SK-N-SH treated with all-trans-retinoic acid at 6 μM for 48 hours (cell line): ENCODE measurements around the gene GLRA1.

Source experiments
- ATAC-seq: fragments of 200-7000 bp; cut with Tn5 transposase; 3 replicates; pipeline ENCODE4 v1.9.1; 2020; ENCODE audit warnings: mild to moderate bottlenecking, moderate library complexity
- ARNTL ChIP-seq: fragments of 450-650 bp; formaldehyde crosslinking; IDR thresholded peaks from 2 replicates; pipeline ENCODE4 v1.5.0; 2020; ENCODE audit warnings: low read depth, mild to moderate bottlenecking, moderate library complexity, borderline replicate concordance
- BACH2 ChIP-seq: fragments of 250-450 bp; sonication (Bioruptor Pico); IDR thresholded peaks from 2 replicates; pipeline ENCODE4 v1.9.0; 2021; ENCODE audit warnings: mild to moderate bottlenecking, borderline replicate concordance
- CSDC2 ChIP-seq: fragments of 250-450 bp; sonication (Bioruptor Pico); IDR thresholded peaks from 2 replicates; pipeline ENCODE4 v1.5.0; 2020; ENCODE audit warnings: mild to moderate bottlenecking, moderate library complexity
- ESRRG ChIP-seq: fragments of 250-450 bp; sonication (Bioruptor Pico); IDR thresholded peaks from 2 replicates; pipeline ENCODE4 v1.6.1; 2021; ENCODE audit warnings: mild to moderate bottlenecking
- GLIS3 ChIP-seq: fragments of 250-450 bp; sonication (Bioruptor Pico); IDR thresholded peaks from 2 replicates; pipeline ENCODE4 v1.5.0; 2020; ENCODE audit warnings: mild to moderate bottlenecking, moderate library complexity
- ISL1 ChIP-seq: fragments of 250-450 bp; sonication (Bioruptor Pico); IDR thresholded peaks from 2 replicates; pipeline ENCODE4 v2.1.2; 2022; ENCODE audit warnings: mild to moderate bottlenecking, moderate library complexity
- OSR1 ChIP-seq: fragments of 250-450 bp; sonication (Bioruptor Pico); IDR thresholded peaks from 2 replicates; pipeline ENCODE4 v1.8.0; 2022; ENCODE audit warnings: moderate library complexity, mild to moderate bottlenecking, inconsistent platforms
- PPARA ChIP-seq: fragments of 250-450 bp; sonication (Bioruptor Pico); IDR thresholded peaks from 2 replicates; pipeline ENCODE4 v1.5.0; 2020; ENCODE audit warnings: mild to moderate bottlenecking, borderline replicate concordance
- RARB ChIP-seq: fragments of 250-450 bp; sonication (Bioruptor Pico); IDR thresholded peaks from 2 replicates; pipeline ENCODE4 v1.8.0; 2021; ENCODE audit warnings: mild to moderate bottlenecking, moderate library complexity
- SNAI2 ChIP-seq: fragments of 250-450 bp; sonication (Bioruptor Pico); IDR thresholded peaks from 2 replicates; pipeline ENCODE4 v1.5.0; 2020; ENCODE audit warnings: mild to moderate bottlenecking, moderate library complexity
- TCF4 ChIP-seq: fragments of 250-450 bp; sonication (Bioruptor Pico); IDR thresholded peaks from 2 replicates; pipeline ENCODE4 v1.8.0; 2021; ENCODE audit warnings: mild to moderate bottlenecking, moderate library complexity, borderline replicate concordance
- ZC3H10 ChIP-seq: fragments of 250-450 bp; sonication (Bioruptor Pico); IDR thresholded peaks from 2 replicates; pipeline ENCODE4 v1.5.1; 2021; ENCODE audit warnings: mild to moderate bottlenecking, moderate library complexity
- ZFP3 ChIP-seq: fragments of 250-450 bp; sonication (Bioruptor Pico); IDR thresholded peaks from 2 replicates; pipeline ENCODE4 v1.5.0; 2020; ENCODE audit warnings: mild to moderate bottlenecking, moderate library complexity
- ZFP30 ChIP-seq: fragments of 450-650 bp; formaldehyde crosslinking; IDR thresholded peaks from 2 replicates; pipeline ENCODE4 v1.5.0; 2022; ENCODE audit warnings: mild to moderate bottlenecking, moderate library complexity
- ZNF565 ChIP-seq: fragments of 450-650 bp; formaldehyde crosslinking; conservative IDR thresholded peaks from 2 replicates; pipeline ENCODE4 v1.5.0; 2020; ENCODE audit warnings: low read depth, mild to moderate bottlenecking, moderate library complexity
- ZNF70 ChIP-seq: fragments of 450-650 bp; formaldehyde crosslinking; IDR thresholded peaks from 2 replicates; pipeline ENCODE4 v1.5.0; 2020; ENCODE audit warnings: mild to moderate bottlenecking, moderate library complexity
- ZNF8 ChIP-seq: fragments of 450-650 bp; formaldehyde crosslinking; IDR thresholded peaks from 2 replicates; pipeline ENCODE4 v1.5.0; 2020; ENCODE audit warnings: mild to moderate bottlenecking, moderate library complexity
- TF ChIP-seq, protein P1 (sequence below): fragments of 250-450 bp; sonication (Bioruptor Pico); IDR thresholded peaks from 2 replicates; pipeline ENCODE4 v1.5.1; 2021; ENCODE audit warnings: mild to moderate bottlenecking, moderate library complexity
- TF ChIP-seq, protein P2 (sequence below): fragments of 250-450 bp; sonication (Bioruptor Pico); IDR thresholded peaks from 2 replicates; pipeline ENCODE4 v1.8.0; 2021; ENCODE audit warnings: low read depth, mild to moderate bottlenecking, moderate library complexity, borderline replicate concordance
- TF ChIP-seq, protein P3 (sequence below): fragments of 250-450 bp; sonication (Bioruptor Pico); IDR thresholded peaks from 2 replicates; pipeline ENCODE4 v1.5.0; 2020; ENCODE audit warnings: mild to moderate bottlenecking, moderate library complexity
- TF ChIP-seq, protein P4 (sequence below): fragments of 250-450 bp; sonication (Bioruptor Pico); IDR thresholded peaks from 2 replicates; pipeline ENCODE4 v1.8.0; 2020; ENCODE audit warnings: mild to moderate bottlenecking, moderate library complexity, borderline replicate concordance
- TF ChIP-seq, protein P5 (sequence below): fragments of 250-450 bp; sonication (Bioruptor Pico); IDR thresholded peaks from 2 replicates; pipeline ENCODE4 v1.5.1; 2020; ENCODE audit warnings: low read depth, mild to moderate bottlenecking, moderate library complexity

The GLRA1 gene

DNA sequence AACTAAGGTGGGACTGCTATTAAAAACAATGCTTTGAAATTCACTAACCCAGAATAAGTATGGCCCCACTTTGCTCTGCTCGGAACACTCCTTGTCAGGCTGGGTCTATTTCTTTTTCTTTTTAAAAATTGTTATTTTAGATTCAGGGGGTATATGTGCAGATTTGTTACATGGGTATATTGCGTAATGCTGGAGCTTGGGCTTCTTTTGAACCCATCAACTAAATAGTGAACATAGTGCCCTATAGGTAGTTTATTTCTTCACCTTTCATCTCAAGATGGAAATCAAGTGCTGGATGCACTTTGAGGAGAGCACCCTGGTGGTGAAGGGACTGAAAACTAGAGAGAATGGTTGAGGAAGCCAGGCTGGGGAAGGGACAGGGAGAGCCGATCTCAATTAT lies 51.0 kb downstream of the GLRA1 start:
- ATAC-seq = no peak
- no peak for TF ChIP-seq SNAI2 (CRISPR knock-in tag)
- TF ChIP-seq, protein P1, sequence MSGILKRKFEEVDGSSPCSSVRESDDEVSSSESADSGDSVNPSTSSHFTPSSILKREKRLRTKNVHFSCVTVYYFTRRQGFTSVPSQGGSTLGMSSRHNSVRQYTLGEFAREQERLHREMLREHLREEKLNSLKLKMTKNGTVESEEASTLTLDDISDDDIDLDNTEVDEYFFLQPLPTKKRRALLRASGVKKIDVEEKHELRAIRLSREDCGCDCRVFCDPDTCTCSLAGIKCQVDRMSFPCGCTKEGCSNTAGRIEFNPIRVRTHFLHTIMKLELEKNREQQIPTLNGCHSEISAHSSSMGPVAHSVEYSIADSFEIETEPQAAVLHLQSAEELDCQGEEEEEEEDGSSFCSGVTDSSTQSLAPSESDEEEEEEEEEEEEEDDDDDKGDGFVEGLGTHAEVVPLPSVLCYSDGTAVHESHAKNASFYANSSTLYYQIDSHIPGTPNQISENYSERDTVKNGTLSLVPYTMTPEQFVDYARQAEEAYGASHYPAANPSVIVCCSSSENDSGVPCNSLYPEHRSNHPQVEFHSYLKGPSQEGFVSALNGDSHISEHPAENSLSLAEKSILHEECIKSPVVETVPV (CRISPR knock-in tag) = no peak
- TF ChIP-seq CSDC2 (CRISPR knock-in tag) = no peak
- no peak for TF ChIP-seq ARNTL
- TF ChIP-seq ISL1 (CRISPR knock-in tag) = no peak
- TF ChIP-seq, protein P2, sequence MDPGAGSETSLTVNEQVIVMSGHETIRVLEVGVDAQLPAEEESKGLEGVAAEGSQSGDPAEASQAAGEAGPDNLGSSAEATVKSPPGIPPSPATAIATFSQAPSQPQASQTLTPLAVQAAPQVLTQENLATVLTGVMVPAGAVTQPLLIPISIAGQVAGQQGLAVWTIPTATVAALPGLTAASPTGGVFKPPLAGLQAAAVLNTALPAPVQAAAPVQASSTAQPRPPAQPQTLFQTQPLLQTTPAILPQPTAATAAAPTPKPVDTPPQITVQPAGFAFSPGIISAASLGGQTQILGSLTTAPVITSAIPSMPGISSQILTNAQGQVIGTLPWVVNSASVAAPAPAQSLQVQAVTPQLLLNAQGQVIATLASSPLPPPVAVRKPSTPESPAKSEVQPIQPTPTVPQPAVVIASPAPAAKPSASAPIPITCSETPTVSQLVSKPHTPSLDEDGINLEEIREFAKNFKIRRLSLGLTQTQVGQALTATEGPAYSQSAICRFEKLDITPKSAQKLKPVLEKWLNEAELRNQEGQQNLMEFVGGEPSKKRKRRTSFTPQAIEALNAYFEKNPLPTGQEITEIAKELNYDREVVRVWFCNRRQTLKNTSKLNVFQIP = no peak
- no peak for TF ChIP-seq ZNF8 (CRISPR knock-in tag)

DNA sequence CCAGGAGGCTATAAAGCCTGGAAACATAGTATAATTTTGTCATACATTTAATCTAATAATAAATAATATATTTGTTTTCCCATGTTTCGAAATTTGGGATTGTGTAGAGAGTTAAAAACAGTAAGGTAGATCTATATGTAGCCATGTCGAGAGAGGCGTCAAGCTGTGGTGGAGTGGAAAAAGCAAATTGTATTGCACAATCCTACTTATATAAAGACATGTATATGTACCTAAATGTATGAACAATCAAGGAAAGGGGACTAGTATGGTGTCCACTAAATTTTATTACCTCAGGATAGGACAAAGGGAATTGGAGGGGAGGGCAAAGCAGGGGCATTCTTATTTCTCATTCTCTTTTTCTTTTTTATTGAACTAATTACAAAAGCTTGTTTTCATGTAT lies 52.0 kb downstream of the GLRA1 start:
- TF ChIP-seq ISL1 (CRISPR knock-in tag) = no peak
- TF ChIP-seq ZFP3 (CRISPR knock-in tag) = no peak
- TF ChIP-seq ZNF565 (CRISPR knock-in tag) = no peak
- TF ChIP-seq, protein P3, sequence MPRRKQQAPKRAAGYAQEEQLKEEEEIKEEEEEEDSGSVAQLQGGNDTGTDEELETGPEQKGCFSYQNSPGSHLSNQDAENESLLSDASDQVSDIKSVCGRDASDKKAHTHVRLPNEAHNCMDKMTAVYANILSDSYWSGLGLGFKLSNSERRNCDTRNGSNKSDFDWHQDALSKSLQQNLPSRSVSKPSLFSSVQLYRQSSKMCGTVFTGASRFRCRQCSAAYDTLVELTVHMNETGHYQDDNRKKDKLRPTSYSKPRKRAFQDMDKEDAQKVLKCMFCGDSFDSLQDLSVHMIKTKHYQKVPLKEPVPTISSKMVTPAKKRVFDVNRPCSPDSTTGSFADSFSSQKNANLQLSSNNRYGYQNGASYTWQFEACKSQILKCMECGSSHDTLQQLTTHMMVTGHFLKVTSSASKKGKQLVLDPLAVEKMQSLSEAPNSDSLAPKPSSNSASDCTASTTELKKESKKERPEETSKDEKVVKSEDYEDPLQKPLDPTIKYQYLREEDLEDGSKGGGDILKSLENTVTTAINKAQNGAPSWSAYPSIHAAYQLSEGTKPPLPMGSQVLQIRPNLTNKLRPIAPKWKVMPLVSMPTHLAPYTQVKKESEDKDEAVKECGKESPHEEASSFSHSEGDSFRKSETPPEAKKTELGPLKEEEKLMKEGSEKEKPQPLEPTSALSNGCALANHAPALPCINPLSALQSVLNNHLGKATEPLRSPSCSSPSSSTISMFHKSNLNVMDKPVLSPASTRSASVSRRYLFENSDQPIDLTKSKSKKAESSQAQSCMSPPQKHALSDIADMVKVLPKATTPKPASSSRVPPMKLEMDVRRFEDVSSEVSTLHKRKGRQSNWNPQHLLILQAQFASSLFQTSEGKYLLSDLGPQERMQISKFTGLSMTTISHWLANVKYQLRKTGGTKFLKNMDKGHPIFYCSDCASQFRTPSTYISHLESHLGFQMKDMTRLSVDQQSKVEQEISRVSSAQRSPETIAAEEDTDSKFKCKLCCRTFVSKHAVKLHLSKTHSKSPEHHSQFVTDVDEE = no peak
- TF ChIP-seq CSDC2 (CRISPR knock-in tag) = no peak
- no peak for TF ChIP-seq BACH2 (CRISPR knock-in tag)
- TF ChIP-seq, protein P4, sequence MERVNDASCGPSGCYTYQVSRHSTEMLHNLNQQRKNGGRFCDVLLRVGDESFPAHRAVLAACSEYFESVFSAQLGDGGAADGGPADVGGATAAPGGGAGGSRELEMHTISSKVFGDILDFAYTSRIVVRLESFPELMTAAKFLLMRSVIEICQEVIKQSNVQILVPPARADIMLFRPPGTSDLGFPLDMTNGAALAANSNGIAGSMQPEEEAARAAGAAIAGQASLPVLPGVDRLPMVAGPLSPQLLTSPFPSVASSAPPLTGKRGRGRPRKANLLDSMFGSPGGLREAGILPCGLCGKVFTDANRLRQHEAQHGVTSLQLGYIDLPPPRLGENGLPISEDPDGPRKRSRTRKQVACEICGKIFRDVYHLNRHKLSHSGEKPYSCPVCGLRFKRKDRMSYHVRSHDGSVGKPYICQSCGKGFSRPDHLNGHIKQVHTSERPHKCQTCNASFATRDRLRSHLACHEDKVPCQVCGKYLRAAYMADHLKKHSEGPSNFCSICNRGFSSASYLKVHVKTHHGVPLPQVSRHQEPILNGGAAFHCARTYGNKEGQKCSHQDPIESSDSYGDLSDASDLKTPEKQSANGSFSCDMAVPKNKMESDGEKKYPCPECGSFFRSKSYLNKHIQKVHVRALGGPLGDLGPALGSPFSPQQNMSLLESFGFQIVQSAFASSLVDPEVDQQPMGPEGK (CRISPR knock-in tag) = no peak
- no peak for TF ChIP-seq ESRRG (CRISPR knock-in tag)
- no peak for TF ChIP-seq GLIS3 (CRISPR knock-in tag)
- no peak for TF ChIP-seq ZFP30
- TF ChIP-seq ZNF70 (CRISPR knock-in tag) = no peak
- TF ChIP-seq, protein P5, sequence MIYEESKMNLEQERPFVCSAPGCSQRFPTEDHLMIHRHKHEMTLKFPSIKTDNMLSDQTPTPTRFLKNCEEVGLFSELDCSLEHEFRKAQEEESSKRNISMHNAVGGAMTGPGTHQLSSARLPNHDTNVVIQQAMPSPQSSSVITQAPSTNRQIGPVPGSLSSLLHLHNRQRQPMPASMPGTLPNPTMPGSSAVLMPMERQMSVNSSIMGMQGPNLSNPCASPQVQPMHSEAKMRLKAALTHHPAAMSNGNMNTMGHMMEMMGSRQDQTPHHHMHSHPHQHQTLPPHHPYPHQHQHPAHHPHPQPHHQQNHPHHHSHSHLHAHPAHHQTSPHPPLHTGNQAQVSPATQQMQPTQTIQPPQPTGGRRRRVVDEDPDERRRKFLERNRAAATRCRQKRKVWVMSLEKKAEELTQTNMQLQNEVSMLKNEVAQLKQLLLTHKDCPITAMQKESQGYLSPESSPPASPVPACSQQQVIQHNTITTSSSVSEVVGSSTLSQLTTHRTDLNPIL (CRISPR knock-in tag) = no peak
- no peak for TF ChIP-seq ARNTL
- TF ChIP-seq OSR1 (CRISPR knock-in tag) = no peak
- no peak for TF ChIP-seq SNAI2 (CRISPR knock-in tag)
- TF ChIP-seq RARB = no peak
- no peak for TF ChIP-seq ZC3H10
- TF ChIP-seq ZNF8 (CRISPR knock-in tag) = no peak
- ATAC-seq = no peak

DNA sequence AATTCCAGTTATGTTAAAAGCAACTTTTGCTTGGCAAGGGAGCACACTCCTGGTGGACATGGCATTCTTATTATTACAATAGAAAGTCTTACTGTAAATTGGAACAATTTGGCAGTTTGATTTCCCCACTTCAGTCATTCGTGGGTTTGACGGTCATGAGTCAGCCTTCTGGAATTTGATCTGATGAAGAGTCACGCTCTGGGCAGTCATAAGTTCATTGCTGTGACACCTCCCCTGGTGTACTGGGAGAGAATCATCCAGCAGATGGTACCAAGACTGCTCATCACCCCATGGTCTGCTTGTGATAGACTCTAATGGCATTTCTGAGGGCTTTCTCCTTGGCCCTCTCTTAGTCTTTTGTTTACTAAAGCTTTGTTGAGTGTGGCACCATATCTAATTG lies 53.8 kb downstream of the GLRA1 start:
- TF ChIP-seq ZNF70 (CRISPR knock-in tag) (no peak), PPARA (no peak), SNAI2 (CRISPR knock-in tag) (no peak), TCF4 (no peak), ZFP30 (no peak), RARB (no peak), ESRRG (CRISPR knock-in tag) (no peak)
- TF ChIP-seq, protein P4 (CRISPR knock-in tag) = no peak
- TF ChIP-seq, protein P3 = no peak
- TF ChIP-seq, protein P1 (CRISPR knock-in tag) = no peak
- ATAC-seq = no peak; the same call in 2 of the 3 replicates
